ENCODE data around the gene TNP2. TPM values are rescaled to one million over a fixed set of nuclear protein-coding genes. Genes with fewer than 3 reads are reported as not detected.

The TNP2 gene
- polyA plus RNA-seq, 3 donors, result not detected

DNA sequence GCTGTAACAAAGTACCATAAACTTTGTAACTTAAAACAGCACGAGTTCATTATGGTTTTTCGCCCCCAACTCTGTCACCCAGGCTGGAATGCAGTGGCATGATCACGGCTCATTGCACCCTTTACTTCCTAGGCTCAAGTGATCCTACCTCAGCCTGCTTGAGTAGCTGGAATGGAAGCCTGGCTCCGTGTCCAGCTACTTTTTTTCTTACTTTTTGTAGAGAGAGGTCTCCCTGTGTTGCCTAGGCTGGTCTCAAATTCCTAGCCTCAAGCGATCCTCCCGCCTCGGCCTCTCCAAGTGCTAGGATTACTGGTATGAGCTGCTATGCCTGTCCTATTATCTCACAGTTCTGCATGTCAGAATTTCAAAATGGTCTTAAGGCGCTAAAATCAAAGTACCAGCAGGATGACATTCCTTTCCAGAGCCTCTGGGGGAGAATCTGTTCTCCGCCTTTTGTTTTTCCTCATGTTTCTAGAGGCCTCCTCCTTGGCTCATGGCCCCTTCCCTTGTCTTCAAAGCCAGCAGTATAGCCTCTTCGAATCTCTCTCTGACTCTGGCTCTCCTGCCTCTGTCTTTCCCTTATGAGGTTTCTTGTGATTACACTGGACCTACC, 22.1 kb upstream of the TNP2 start:
- Histone ChIP-seq H3K4me2 (replicated peaks; ENCODE audit: extremely low read depth, low read length, poor library complexity, severe bottlenecking) (no peak overlapping the region), H2AFZ (ENCODE audit: insufficient read depth, low read depth, low read length, poor library complexity, severe bottlenecking) (no peak overlapping the region)

More for the DNA sequence above, 22.1 kb upstream of the TNP2 start:
- Mint-ChIP-seq H3K9me3 (peaks cover 0 to 5% (median 0%) of the 10 kb centered on the region in 7 donors), H3K4me3 (peak overlapping the region in 1 of 2 donors; percentile 24), H3K27ac (no peak overlapping the region), H3K36me3 (peaks cover 0 to 4% of the 10 kb centered on the region in 2 donors), H3K4me1 (peaks cover 8% of the 10 kb centered on the region), H3K27me3 (ENCODE audit: low read depth in 3 of 3) (peaks cover 40 to 46% (median 41%) of the 10 kb centered on the region in 3 donors)
- H3K4me1 ChIP-seq (ENCODE audit: control insufficient read depth in 1 of 2, insufficient read depth in 2 of 2, low read length in 2 of 2), result peaks cover 0 to 6% of the 10 kb centered on the region in 2 donors
- peaks cover 0 to 2% of the 10 kb centered on the region in 2 donors for H3K27me3 ChIP-seq (ENCODE audit: control insufficient read depth in 2 of 2, insufficient read depth in 2 of 2, low read length in 2 of 2)
- no peak overlapping the region for H3K4me3 ChIP-seq (replicated peaks in 1 of 3; ENCODE audit: low read depth in 2 of 3, low read length in 3 of 3)
- H3K79me2 ChIP-seq (ENCODE audit: insufficient read depth, low read length), result no peaks in the 10 kb centered on the region
- H4K20me1 ChIP-seq (ENCODE audit: insufficient read depth, low read length), result no peaks in the 10 kb centered on the region
- TF ChIP-seq CTCF (IDR thresholded peaks at IDR 0.05), result no peak
- intact Hi-C loops (cut with micrococcal nuclease), result no loop called here
- no peaks in the 10 kb centered on the region for H3K36me3 ChIP-seq (replicated peaks in 1 of 2; ENCODE audit: control insufficient read depth in 1 of 2, insufficient read depth in 2 of 2, low read length in 2 of 2)
- H3K27ac ChIP-seq (ENCODE audit: low read depth in 1 of 2, low read length in 2 of 2), result no peak overlapping the region
- WGBS (ENCODE audit: insufficient coverage), result 95% methylated on average over 9 of the region's 10 CpGs
- H3K9me3 ChIP-seq (replicated peaks in 1 of 2; ENCODE audit: control insufficient read depth in 1 of 2, insufficient read depth in 1 of 2, low read length in 2 of 2), result no peaks in the 10 kb centered on the region
- H3K9ac ChIP-seq (ENCODE audit: insufficient read depth, low read length, poor library complexity, severe bottlenecking), result no peak overlapping the region
- no peak for DNase-seq

Data from CD14-positive monocyte (primary cell).